Measurements from ENCODE around the gene RIN1. TPM values are rescaled to one million over a fixed set of nuclear protein-coding genes. Genes with fewer than 3 reads are reported as not detected.
A peak's percentile ranks its signal among the peaks of the same experiment; 100 is the strongest.

RIN1 gene
- total and polyA plus RNA-seq, 2 of the 13 experiments (the other 11 are each of a cell fraction or from before 2014, with no cell fraction given): 2.4 to 4.1 TPM

DNA sequence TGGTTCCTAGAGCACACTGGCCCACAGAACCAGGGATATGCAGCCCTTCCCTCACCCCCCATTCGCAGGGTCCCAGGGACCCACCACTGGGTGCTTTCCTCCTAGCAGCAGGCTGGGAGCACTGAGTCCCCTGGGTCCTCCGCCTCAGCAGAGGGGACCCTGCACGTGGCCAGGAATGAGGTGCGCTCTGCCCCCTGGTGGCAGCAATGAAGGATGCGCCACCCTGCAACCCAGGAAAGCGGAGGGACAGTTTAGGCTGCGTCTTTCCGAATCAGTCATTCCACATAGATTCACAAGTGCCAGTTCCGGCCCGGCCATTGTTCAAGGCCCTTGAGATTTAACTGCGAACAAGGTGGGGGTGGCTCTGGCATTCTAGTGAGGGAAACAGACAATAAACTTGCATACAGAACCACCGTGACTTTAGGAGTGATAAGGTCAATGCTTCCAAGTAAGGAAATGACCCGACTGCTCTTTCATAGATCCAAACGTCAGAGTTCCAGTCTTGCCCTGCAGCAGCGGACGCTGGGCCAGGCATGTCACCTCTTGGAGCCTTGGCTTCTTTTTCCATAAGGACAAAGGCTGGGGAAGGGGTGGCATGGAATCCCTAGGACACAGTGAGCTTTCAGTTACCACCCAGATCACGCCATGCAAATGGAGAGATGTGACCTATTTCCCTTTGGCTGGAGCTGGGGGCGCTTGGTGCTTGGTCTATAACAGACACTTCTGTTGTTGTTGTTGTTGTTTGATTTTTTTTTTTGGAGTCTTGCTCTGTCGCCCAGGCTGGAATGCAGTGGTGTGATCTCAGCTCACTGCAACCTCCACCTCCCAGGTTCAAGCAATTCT lies 7.7 kb downstream of the RIN1 start (continued):
- TF ChIP-seq ZSCAN9 (CRISPR knock-in tag; IDR thresholded peaks at IDR 0.05; ENCODE audit: borderline replicate concordance) (peak; percentile 69; the same call in 1 of the 2 replicates), MTA1 (CRISPR knock-in tag; IDR thresholded peaks at IDR 0.05; ENCODE audit: borderline replicate concordance) (no peak; the same call in 1 of the 2 replicates), ONECUT2 (CRISPR knock-in tag; IDR thresholded peaks at IDR 0.05) (no peak), SSRP1 (CRISPR knock-in tag; IDR thresholded peaks at IDR 0.05) (no peak), ZIK1 (CRISPR knock-in tag; IDR thresholded peaks at IDR 0.05; ENCODE audit: borderline replicate concordance, low read depth) (0 out of 2 replicates have a peak, but pooled peaks have one; percentile 32), SRSF9 (IDR thresholded peaks at IDR 0.05; ENCODE audit: borderline replicate concordance, insufficient read depth, low read depth, low read length, poor library complexity, severe bottlenecking) (no peak), SOX6 (IDR thresholded peaks at IDR 0.05) (no peak), SOX6 (CRISPR knock-in tag; IDR thresholded peaks at IDR 0.05) (peak; percentile 54), ZNF407 (CRISPR knock-in tag; IDR thresholded peaks at IDR 0.05; ENCODE audit: not compliant biosample characterization) (no peak), ETV5 (CRISPR knock-in tag; IDR thresholded peaks at IDR 0.05; ENCODE audit: borderline replicate concordance) (peak; percentile 67; the same call in 1 of the 2 replicates), AGO2 (optimal IDR thresholded peaks at IDR 0.05; ENCODE audit: low read depth, low read length) (no peak)
- TF ChIP-seq, protein P1, sequence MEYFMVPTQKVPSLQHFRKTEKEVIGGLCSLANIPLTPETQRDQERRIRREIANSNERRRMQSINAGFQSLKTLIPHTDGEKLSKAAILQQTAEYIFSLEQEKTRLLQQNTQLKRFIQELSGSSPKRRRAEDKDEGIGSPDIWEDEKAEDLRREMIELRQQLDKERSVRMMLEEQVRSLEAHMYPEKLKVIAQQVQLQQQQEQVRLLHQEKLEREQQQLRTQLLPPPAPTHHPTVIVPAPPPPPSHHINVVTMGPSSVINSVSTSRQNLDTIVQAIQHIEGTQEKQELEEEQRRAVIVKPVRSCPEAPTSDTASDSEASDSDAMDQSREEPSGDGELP (IDR thresholded peaks at IDR 0.05; ENCODE audit: borderline replicate concordance, low read depth): no peak; the same call in 1 of the 2 replicates
- TF ChIP-seq, protein P2, sequence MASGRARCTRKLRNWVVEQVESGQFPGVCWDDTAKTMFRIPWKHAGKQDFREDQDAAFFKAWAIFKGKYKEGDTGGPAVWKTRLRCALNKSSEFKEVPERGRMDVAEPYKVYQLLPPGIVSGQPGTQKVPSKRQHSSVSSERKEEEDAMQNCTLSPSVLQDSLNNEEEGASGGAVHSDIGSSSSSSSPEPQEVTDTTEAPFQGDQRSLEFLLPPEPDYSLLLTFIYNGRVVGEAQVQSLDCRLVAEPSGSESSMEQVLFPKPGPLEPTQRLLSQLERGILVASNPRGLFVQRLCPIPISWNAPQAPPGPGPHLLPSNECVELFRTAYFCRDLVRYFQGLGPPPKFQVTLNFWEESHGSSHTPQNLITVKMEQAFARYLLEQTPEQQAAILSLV (CRISPR knock-in tag; IDR thresholded peaks at IDR 0.05; ENCODE audit: borderline replicate concordance): 0 out of 2 replicates have a peak, but pooled peaks have one; percentile 69
- TF ChIP-seq, protein P3, sequence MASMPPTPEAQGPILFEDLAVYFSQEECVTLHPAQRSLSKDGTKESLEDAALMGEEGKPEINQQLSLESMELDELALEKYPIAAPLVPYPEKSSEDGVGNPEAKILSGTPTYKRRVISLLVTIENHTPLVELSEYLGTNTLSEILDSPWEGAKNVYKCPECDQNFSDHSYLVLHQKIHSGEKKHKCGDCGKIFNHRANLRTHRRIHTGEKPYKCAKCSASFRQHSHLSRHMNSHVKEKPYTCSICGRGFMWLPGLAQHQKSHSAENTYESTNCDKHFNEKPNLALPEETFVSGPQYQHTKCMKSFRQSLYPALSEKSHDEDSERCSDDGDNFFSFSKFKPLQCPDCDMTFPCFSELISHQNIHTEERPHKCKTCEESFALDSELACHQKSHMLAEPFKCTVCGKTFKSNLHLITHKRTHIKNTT (CRISPR knock-in tag; IDR thresholded peaks at IDR 0.05): no peak

All from HepG2 (cell line).